Fibroblast of skin of back (primary cell): ENCODE measurements around the gene OR2Y1. TPM values are rescaled to one million over a fixed set of nuclear protein-coding genes. Genes with fewer than 3 reads are reported as not detected.
"Not testable (repeated sequence)": the region's sequence is repeated elsewhere in the genome, so short reads cannot be mapped to it uniquely, and the experiment has no call there.

Source experiments
- DNase-seq: peaks from one replicate; pipeline ENCODE4 v3.0.0-alpha.2; 2013
- polyA plus RNA-seq, 2 experiments: library from polyadenylated mRNA; unstranded; fragments of 120-200 nt; gene quantifications; one replicate each; pipeline ENCODE4 v1.2.1, GENCODE V29; 2013; ENCODE audit not compliant: insufficient read length in 2 of 2

Gene OR2Y1
- polyA plus RNA-seq (2013, experiment 1 of 2; ENCODE audit: insufficient read length): not detected
- polyA plus RNA-seq (2013, experiment 2 of 2; ENCODE audit: insufficient read length): not detected

- no peak for DNase-seq
Measured at GRCh38 chr5:180739958-180740357, at the start of gene OR2Y1. TSS of gene OR2Y1 (minus strand) at chr5:180740058. CDS start at chr5:180740058, 0 bp downstream.

GRCh38 chr5:180788651-180789410 is 49.0 kb upstream of the OR2Y1 start:
- DNase-seq: not testable (repeated sequence)

GRCh38 chr5:180787711-180788431 is 48.0 kb upstream of the OR2Y1 start:
- peak; percentile 71 for DNase-seq

- DNase-seq: peak; percentile 34
Measured at GRCh38 chr5:180786531-180787398, 46.9 kb upstream of the OR2Y1 start.

- DNase-seq: peak; percentile 93
Measured at GRCh38 chr5:180785794-180786221, 46.0 kb upstream of the OR2Y1 start.

GRCh38 chr5:180785121-180785781 is 45.4 kb upstream of the OR2Y1 start:
- peak; percentile 96 for DNase-seq

GRCh38 chr5:180784497-180785097 is 44.7 kb upstream of the OR2Y1 start:
- DNase-seq: peak; percentile 86

GRCh38 chr5:180783340-180784052 is 43.6 kb upstream of the OR2Y1 start:
- no peak for DNase-seq

- DNase-seq: no peak
Measured at GRCh38 chr5:180782748-180783147, 42.9 kb upstream of the OR2Y1 start.

GRCh38 chr5:180781900-180782326 is 42.1 kb upstream of the OR2Y1 start:
- DNase-seq: not testable (repeated sequence)

GRCh38 chr5:180779985-180780610 is 40.2 kb upstream of the OR2Y1 start:
- no peak for DNase-seq

- DNase-seq: no peak
Measured at GRCh38 chr5:180777475-180777874, 37.6 kb upstream of the OR2Y1 start.

- DNase-seq: no peak
Measured at GRCh38 chr5:180776376-180776775, 36.5 kb upstream of the OR2Y1 start.

GRCh38 chr5:180775624-180776023 is 35.8 kb upstream of the OR2Y1 start:
- no peak for DNase-seq

- no peak for DNase-seq
Measured at GRCh38 chr5:180771839-180772238, 32.0 kb upstream of the OR2Y1 start.

- DNase-seq: no peak
Measured at GRCh38 chr5:180769821-180770220, 30.0 kb upstream of the OR2Y1 start.

- no peak for DNase-seq
Measured at GRCh38 chr5:180755601-180756000, 15.7 kb upstream of the OR2Y1 start.

GRCh38 chr5:180744253-180744652 is 4.4 kb upstream of the OR2Y1 start:
- no peak for DNase-seq

GRCh38 chr5:180742727-180743126 is 2.9 kb upstream of the OR2Y1 start:
- DNase-seq: no peak

GRCh38 chr5:180740953-180741352 is 1.1 kb upstream of the OR2Y1 start:
- not testable (repeated sequence) for DNase-seq
